Neural progenitor cell (in vitro differentiated cells): ENCODE data around the gene PATJ. TPM values are rescaled to one million over a fixed set of nuclear protein-coding genes. Genes with fewer than 3 reads are reported as not detected.

Source experiments
- DNase-seq: peaks from one replicate; pipeline ENCODE4 v3.0.0-alpha.2; 2016; ENCODE audit warnings: low spot score
- H2AFZ ChIP-seq: fragments of 200-600 bp; sonication (generic); replicated peaks from 2 replicates; pipeline ENCODE4 v1.6.1; 2016; ENCODE audit warnings: antibody characterized with exemption
- H3F3A ChIP-seq: fragments of 200-600 bp; sonication (generic); 2 replicates; pipeline ENCODE4 v1.6.1; 2016; ENCODE audit warnings: antibody characterized with exemption, low read depth
- H3K27ac ChIP-seq: fragments of 200-600 bp; sonication (generic); 2 replicates; pipeline ENCODE4 v1.5.1; 2016; ENCODE audit warnings: mild to moderate bottlenecking
- H3K27me3 ChIP-seq: fragments of 200-600 bp; sonication (generic); 2 replicates; pipeline ENCODE4 v1.6.1; 2016; ENCODE audit warnings: mild to moderate bottlenecking, moderate library complexity
- H3K36me3 ChIP-seq: fragments of 200-600 bp; sonication (generic); 2 replicates; pipeline ENCODE4 v1.5.1; 2016
- H3K4me1 ChIP-seq: fragments of 200-600 bp; sonication (generic); 2 replicates; pipeline ENCODE4 v1.6.1; 2016; ENCODE audit warnings: mixed run types
- H3K4me2 ChIP-seq: fragments of 200-600 bp; sonication (generic); 2 replicates; pipeline ENCODE4 v1.6.1; 2016
- H3K4me3 ChIP-seq: fragments of 200-600 bp; sonication (generic); 2 replicates; pipeline ENCODE4 v1.5.1; 2016
- H3K79me2 ChIP-seq: fragments of 200-600 bp; sonication (generic); 2 replicates; pipeline ENCODE4 v1.6.1; 2016; ENCODE audit warnings: low read depth
- H3K9ac ChIP-seq: fragments of 200-600 bp; sonication (generic); 2 replicates; pipeline ENCODE4 v1.6.1; 2016
- H3K9me3 ChIP-seq: fragments of 200-600 bp; sonication (generic); 2 replicates; pipeline ENCODE4 v1.5.1; 2016; ENCODE audit warnings: low read depth
- H4K20me1 ChIP-seq: fragments of 200-600 bp; sonication (generic); 2 replicates; pipeline ENCODE4 v1.6.1; 2016; ENCODE audit warnings: low read depth
- H3K27ac Mint-ChIP-seq: 3 replicates; pipeline ENCODE4 v1.8.0; 2021; ENCODE audit warnings: mixed read lengths
- H3K27me3 Mint-ChIP-seq: 2 replicates; pipeline ENCODE4 v1.8.0; 2022; ENCODE audit warnings: low read depth, mild to moderate bottlenecking, inconsistent platforms, moderate library complexity, mixed read lengths; ENCODE audit not compliant: insufficient read depth
- H3K36me3 Mint-ChIP-seq: 3 replicates; pipeline ENCODE4 v1.8.0; 2021; ENCODE audit warnings: mixed read lengths
- H3K4me1 Mint-ChIP-seq: 3 replicates; pipeline ENCODE4 v1.8.0; 2021; ENCODE audit warnings: mixed read lengths
- H3K4me3 Mint-ChIP-seq: 3 replicates; pipeline ENCODE4 v1.8.0; 2021; ENCODE audit warnings: mild to moderate bottlenecking, moderate library complexity, mixed read lengths
- H3K9me3 Mint-ChIP-seq: 3 replicates; pipeline ENCODE4 v1.8.0; 2020; ENCODE audit warnings: mixed read lengths
- CTCF ChIP-seq: fragments of 200-600 bp; sonication (generic); IDR thresholded peaks from 2 replicates; pipeline ENCODE4 v1.5.1; 2017; ENCODE audit warnings: antibody characterized with exemption, mild to moderate bottlenecking
- EZH2 ChIP-seq: fragments of 200-600 bp; sonication (generic); IDR thresholded peaks from 2 replicates; pipeline ENCODE4 v1.6.1; 2017; ENCODE audit warnings: antibody characterized with exemption, mild to moderate bottlenecking, moderate library complexity
- EZH2phosphoT487 ChIP-seq: fragments of 200-600 bp; sonication (generic); IDR thresholded peaks from 2 replicates; pipeline ENCODE4 v1.6.1; 2017; ENCODE audit warnings: antibody characterized with exemption
- total RNA-seq: library from RNA; depleted of rRNA; stranded (reverse); fragments of >200 nt; gene quantifications from 2 replicates; pipeline ENCODE4 v1.2.3, GENCODE V29; 2015; ENCODE audit warnings: low replicate concordance

Gene PATJ
- total RNA-seq, 1 donor from 2014 or later = 24.8 TPM

DNA sequence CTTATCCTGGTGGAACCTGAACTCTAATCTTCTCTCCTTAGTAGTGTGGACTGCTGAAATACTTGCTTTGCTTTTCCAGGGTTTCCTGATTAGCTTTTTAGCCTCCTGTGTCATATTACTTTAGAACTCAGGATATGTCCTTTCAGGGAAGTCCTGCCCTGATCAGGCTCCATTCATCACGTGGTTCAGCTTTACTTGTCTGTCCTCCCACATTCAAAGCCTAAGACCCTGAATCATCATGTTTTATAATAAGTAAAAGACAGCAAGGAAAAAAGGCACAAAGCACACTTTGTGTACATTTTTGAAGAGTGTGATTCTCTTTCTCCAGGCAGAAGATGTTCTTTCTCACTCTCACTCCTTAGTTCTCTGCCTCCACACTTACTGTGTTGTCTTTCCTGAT, 70.6 kb downstream of the PATJ start:
- DNase-seq = no peak
- no peak overlapping the region for H3K27ac Mint-ChIP-seq
- no peaks in the 10 kb centered on the region for H3K27me3 ChIP-seq
- H3K36me3 Mint-ChIP-seq = no peaks in the 10 kb centered on the region
- no peaks in the 10 kb centered on the region for H3K79me2 ChIP-seq
- no peak overlapping the region for H3K27ac ChIP-seq
- H3F3A ChIP-seq = no peaks in the 10 kb centered on the region
- no peaks in the 10 kb centered on the region for H3K9me3 Mint-ChIP-seq
- no peak overlapping the region for H3K9ac ChIP-seq
- no peak overlapping the region for H3K4me2 ChIP-seq
- H3K27me3 Mint-ChIP-seq = no peaks in the 10 kb centered on the region
- no peaks in the 10 kb centered on the region for H3K4me1 Mint-ChIP-seq
- no peaks in the 10 kb centered on the region for H3K4me1 ChIP-seq
- no peak for TF ChIP-seq EZH2phosphoT487
- TF ChIP-seq CTCF = no peak
- TF ChIP-seq EZH2 = no peak
- H3K36me3 ChIP-seq = no peaks in the 10 kb centered on the region
- H3K4me3 ChIP-seq = no peak overlapping the region
- H4K20me1 ChIP-seq = no peaks in the 10 kb centered on the region
- H3K4me3 Mint-ChIP-seq = no peak overlapping the region
- no peak overlapping the region for H2AFZ ChIP-seq
- H3K9me3 ChIP-seq = no peaks in the 10 kb centered on the region

DNA sequence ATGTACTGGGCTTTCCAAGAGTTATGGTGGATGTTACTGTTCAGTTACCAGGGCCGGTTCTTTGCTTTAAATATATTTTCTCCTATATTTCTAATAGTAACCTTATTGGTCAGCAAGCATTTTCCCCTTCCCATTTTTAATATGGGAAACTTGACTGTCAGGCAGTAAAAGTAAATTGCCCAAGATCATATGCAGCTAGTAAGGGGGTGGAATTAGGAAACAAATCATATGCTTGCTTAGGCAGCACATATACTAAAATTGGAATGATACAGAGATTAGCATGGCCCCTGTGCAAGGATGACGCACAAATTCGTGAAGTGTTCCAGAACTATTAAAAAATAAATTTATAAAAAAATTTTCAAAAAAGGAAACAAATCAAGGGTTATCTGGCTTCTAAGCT, 73.9 kb downstream of the PATJ start:
- Histone ChIP-seq H2AFZ (no peak overlapping the region), H3K4me2 (no peak overlapping the region), H4K20me1 (no peaks in the 10 kb centered on the region), H3K4me3 (no peak overlapping the region), H3F3A (no peaks in the 10 kb centered on the region), H3K9me3 (no peaks in the 10 kb centered on the region), H3K4me1 (no peaks in the 10 kb centered on the region), H3K27me3 (no peaks in the 10 kb centered on the region), H3K27ac (no peak overlapping the region), H3K36me3 (no peaks in the 10 kb centered on the region), H3K79me2 (no peaks in the 10 kb centered on the region), H3K9ac (no peak overlapping the region)
- Mint-ChIP-seq H3K4me1 (no peaks in the 10 kb centered on the region), H3K27ac (no peak overlapping the region), H3K4me3 (no peak overlapping the region), H3K36me3 (peaks cover 4% of the 10 kb centered on the region), H3K9me3 (peaks cover 3% of the 10 kb centered on the region), H3K27me3 (peaks cover 4% of the 10 kb centered on the region)
- TF ChIP-seq EZH2 (no peak), CTCF (no peak), EZH2phosphoT487 (no peak)
- DNase-seq = no peak

DNA sequence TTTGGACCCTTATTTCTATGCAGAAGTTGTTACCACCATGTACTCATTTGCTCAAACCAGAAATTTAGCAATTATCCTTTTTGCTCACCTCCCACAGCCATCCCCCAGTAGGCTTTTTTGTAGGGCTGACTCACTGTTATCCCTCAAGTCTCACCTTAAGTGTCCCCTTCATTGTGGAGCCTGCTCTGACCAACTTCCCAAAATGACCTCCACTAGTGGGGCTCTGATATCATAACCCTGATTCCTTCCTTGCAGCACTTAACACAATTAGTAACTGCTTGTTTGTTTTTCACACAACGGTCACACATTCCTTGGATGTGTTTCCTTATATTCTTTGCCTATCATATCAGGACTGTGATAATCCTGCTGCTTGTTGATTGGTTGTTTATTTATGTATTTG, 76.7 kb downstream of the PATJ start:
- no peak overlapping the region for H3K4me2 ChIP-seq
- no peak for DNase-seq
- Mint-ChIP-seq H3K9me3 (peaks cover 3% of the 10 kb centered on the region), H3K4me1 (no peaks in the 10 kb centered on the region), H3K27ac (no peak overlapping the region), H3K36me3 (peaks cover 12% of the 10 kb centered on the region), H3K27me3 (peaks cover 4% of the 10 kb centered on the region), H3K4me3 (no peak overlapping the region)
- H3K9ac ChIP-seq = no peak overlapping the region
- no peak overlapping the region for H3K27ac ChIP-seq
- TF ChIP-seq EZH2 (no peak), CTCF (no peak), EZH2phosphoT487 (no peak)
- no peaks in the 10 kb centered on the region for H3K9me3 ChIP-seq
- H3K36me3 ChIP-seq = no peaks in the 10 kb centered on the region
- H3K4me3 ChIP-seq = no peak overlapping the region
- H3K4me1 ChIP-seq = no peaks in the 10 kb centered on the region
- no peaks in the 10 kb centered on the region for H3F3A ChIP-seq
- H3K79me2 ChIP-seq = no peaks in the 10 kb centered on the region
- H3K27me3 ChIP-seq = no peaks in the 10 kb centered on the region
- H4K20me1 ChIP-seq = no peaks in the 10 kb centered on the region
- no peak overlapping the region for H2AFZ ChIP-seq
